CD4-positive, alpha-beta T cell treated with Interleukin-6 at 100 ng/mL for 8 hours (primary cell): Measurements from ENCODE around the gene EXT2.

Experiments used
- DNase-seq: peaks from one replicate; pipeline ENCODE4 v3.0.0-alpha.2; 2020; ENCODE audit warnings: mixed read lengths, low spot score

EXT2 gene

GRCh38 chr11:44203270-44204043, 108.0 kb downstream of the EXT2 start:
- no peak for DNase-seq

- DNase-seq = no peak
Measured at GRCh38 chr11:44205352-44205751, 109.9 kb downstream of the EXT2 start.

- no peak for DNase-seq
Measured at GRCh38 chr11:44205836-44206235, 110.4 kb downstream of the EXT2 start.

DNA sequence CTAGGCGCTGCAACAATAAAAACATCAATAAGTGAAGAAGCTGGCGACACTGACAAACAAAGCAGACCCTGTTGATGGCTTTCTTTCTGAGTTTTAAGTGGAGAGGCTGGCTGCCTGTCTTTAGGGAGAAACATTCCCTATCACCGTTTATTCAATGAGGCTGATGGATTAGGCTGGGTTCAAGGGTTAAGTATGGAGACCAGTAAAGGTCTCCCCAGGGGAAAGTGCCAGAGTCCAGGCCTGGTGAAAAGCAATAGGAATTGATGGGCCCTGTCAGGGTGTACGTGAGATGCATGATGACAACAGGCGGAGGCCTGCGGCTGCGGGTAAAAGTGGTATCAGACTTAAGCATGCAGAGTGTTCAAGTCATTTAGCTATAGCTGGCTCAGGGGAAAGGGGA, 111.8 kb downstream of the EXT2 start:
- DNase-seq = no peak

DNA sequence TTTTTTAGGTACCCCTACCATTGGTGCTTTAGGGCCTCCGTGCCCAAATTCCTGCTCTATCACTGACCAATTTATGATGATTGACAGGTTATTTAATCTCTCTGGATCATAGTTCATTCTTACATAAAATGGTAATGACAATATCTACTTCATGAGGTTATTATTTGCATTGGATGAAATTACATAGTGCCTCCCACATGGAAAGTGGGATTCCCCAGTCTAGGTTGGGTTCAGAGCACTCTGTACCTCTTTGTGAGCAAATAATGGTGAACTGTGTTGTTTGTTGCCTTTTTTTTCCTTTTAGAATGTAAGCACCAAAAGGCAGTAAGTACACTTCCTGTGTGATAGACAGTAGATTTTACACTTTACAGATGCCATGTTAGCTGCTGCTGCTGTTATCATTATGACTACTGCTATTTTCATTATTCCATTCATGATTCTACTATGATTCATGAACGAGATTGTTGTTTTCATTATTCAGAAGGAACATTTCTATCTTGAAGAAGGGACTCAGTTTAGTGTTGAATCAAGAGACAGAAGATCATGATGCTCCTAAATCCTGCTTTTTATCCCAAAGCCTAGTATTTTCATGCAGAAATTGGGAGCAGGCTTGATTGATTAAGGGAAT, 113.6 kb downstream of the EXT2 start:
- DNase-seq = no peak

DNA sequence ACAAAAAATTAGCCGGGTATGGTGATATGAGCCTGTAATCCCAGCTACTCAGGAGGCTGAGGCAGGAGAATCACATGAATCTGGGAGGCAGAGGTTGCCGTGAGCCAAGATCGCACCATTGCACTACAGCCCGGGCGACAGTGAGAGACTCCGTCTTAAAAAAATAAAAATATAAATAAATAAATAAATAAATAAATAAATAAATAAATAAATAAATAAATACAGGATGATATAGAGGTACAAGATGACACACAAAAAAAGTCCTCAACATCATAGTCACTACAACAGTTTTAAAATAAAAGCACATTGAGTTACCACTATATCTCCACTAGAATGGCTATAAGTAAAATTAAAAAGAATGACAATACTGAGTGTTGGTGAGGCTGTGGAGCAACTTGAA, 116.7 kb downstream of the EXT2 start:
- no peak for DNase-seq

DNA sequence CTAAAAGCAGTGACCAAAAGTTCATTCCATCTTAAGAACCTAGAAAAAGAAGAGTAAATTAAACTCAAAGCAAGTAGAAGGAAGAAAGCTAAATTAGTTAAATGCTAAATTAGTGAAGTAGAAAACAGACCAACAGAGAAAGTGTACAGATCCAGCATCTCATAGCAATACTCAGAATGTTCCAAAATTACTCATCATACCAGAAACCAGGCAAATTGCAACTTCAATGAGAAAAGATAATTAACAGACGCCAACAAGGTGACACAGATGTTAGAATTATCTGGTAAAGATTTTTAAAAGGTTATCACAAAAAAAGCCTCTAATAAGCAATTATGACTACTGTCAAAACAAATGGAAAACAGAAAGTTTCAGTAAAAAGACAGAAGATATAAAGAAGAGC, 117.7 kb downstream of the EXT2 start:
- no peak for DNase-seq

DNA sequence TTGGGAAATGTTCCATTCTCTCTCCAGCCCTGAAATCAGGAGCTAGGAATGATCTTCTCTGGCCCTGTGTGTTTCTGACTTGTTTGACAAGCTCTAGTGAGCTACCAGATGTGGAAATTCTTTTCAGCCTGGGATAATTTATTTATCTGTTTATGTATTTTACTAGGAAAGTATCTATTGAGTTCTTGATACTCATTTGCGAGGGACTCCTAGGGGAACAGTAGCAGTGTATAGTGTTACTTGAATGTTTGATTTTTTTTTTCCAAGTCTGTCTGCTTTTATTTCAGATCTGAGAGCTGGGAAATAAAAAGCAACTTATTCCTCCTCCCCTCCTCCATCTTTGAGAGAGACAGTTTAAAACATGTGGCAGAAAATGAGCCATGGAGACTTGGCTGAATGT, 122.0 kb downstream of the EXT2 start:
- no peak for DNase-seq

- DNase-seq = no peak
Measured at GRCh38 chr11:44219830-44220796, 124.6 kb downstream of the EXT2 start.

- no peak for DNase-seq
Measured at GRCh38 chr11:44221456-44221855, 126.0 kb downstream of the EXT2 start.

DNA sequence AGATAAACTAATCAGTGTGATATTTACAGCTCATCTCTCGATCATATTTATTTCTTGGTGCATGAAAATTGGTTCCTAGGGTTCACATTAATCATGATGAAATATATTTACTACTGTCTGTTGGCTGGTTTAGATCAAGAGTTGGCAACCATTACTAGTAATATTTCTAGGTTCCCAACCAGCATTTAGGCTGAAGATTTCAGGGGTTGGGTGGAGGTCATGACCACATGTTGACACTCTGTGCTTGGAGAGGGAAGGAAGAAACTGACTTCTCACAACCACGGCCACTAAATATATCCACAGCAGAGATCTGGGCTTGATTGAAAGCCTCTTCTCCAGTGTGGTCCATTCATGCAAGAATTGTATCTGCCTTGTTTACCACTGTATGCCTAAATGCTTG, 126.5 kb downstream of the EXT2 start:
- no peak for DNase-seq

- DNase-seq = no peak
Measured at GRCh38 chr11:44223238-44223637, 127.8 kb downstream of the EXT2 start.

GRCh38 chr11:44224867-44225501, 129.5 kb downstream of the EXT2 start:
- DNase-seq = no peak

DNA sequence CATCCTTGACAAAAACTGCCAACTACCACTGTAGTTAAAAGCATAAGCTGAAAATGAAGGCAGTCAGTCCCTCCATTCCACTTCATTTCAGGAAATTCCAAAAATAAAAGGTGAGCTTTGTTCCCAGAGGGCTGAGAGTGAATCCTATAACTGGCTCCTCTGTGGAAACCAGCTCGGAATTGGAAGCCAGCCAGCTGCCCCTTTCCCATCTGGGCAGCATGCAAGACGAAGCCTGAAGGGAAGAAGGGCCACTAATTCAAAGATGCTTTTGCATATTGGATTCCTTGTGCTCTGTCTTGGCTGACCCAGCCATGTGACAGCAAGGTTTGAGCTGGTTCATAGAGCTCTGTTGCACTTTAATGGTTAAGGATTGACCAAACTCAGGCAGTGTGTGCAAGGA, 131.0 kb downstream of the EXT2 start:
- no peak for DNase-seq

DNA sequence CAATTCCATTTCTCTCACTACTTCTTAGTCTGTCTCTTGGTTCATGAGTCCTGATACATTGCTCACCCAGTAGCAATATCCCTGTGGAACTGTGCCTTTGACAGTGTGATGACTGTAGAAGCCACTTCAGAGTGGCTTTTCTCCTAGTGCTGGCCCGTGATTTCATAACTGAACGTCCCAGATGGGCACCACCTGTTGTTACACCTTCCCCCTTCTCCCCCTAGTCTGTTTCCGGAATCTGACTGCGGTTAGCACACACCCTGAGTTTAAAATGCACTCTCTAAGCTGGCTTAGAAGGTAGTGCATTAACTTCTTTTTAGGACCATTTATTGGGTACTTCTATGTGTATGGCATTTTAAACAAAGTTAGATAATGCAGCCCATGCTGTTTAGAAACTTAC, 131.5 kb downstream of the EXT2 start:
- DNase-seq = no peak

DNA sequence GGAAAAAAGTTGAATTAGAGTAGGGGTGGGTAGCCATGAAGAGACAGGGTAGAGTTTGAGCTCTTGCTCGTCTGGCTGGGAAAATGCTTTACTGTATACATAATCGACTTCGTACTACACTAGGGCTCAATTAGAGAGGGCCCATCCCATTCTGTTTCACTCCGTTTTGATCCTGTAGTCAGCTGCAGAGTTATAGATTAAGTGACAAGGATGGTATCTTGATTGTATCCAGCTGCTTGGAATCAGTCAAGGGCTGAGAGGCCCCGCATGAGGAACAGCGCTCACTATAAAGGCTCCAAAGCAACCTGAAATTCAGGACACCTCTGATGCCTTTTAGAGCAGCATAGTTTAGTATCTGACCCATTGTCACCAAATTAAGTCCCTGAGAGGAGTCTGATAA, 132.9 kb downstream of the EXT2 start:
- DNase-seq = no peak

- no peak for DNase-seq
Measured at GRCh38 chr11:44229098-44229497, 133.6 kb downstream of the EXT2 start.

DNA sequence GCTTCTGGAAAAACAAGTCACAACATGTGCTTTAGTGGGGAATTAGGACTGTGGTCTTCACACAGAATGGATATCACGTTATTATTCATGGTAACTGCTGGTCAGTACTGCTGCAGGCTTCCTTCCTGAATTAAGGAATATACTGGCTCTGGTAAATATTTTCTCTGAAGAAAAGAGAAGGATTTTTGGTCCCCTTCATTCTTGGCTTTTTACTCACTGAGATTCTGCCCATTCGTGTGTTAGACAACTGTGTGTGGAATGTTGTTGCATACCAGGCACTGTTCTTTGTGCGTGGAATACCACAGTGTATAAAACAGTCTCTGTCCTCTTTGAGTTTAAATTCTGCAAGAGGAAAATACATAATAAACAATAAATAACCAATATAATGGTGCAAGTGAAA, 134.1 kb downstream of the EXT2 start:
- DNase-seq = no peak

DNA sequence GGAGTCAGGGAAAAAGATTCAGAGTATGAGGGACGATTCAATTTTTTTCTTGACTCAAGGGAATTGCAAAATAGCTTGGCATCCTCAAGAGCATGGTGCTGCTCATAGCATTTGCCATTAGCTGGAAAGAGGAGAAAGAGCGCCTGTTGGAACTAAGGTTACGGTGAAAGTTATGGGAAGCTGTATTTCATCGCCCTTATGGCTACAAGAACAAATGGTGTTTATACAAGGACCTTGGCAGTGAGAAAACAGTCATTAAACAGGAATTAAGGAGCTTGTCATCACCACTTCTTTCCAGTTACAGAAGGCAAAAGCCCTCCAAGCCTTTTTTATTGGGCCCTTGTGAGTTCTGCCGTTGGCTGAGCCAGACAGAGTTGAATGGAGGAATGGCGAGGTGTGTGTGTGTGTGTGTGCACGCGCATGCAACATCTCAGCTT, 140.3 kb downstream of the EXT2 start:
- DNase-seq = no peak

- no peak for DNase-seq
Measured at GRCh38 chr11:44236296-44236695, 140.8 kb downstream of the EXT2 start.

GRCh38 chr11:44237156-44237555, 141.7 kb downstream of the EXT2 start:
- DNase-seq = no peak

DNA sequence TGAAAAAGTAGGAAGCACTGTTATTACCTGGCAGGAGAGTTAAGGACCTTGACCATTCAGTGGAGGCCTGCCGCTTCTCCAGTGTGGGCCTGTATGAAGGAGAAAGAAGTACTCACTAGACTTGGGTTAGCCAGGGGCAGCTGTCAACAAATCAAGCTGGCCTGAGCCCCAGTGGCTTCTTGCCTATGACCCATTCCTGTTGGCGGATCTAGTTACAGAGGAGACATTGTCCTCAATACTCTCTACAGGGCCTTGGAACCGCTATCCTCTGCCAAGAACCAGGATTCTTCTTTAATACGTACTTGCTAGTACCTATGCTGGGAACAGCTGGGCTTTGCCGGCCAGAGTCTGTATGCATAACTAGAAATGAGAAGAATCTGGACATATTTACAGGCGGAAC, 146.4 kb downstream of the EXT2 start:
- no peak for DNase-seq
